Progenitor cell of endocrine pancreas (in vitro differentiated cells): ENCODE measurements around the gene ACHE. TPM values are rescaled to one million over a fixed set of nuclear protein-coding genes. Genes with fewer than 3 reads are reported as not detected.
"Not testable (repeated sequence)": the region's sequence is repeated elsewhere in the genome, so short reads cannot be mapped to it uniquely, and the experiment has no call there.

ENCODE experiments used
- DNase-seq: peaks from one replicate; pipeline ENCODE4 v3.0.0; 2021; ENCODE audit warnings: low spot score; ENCODE audit not compliant: unreplicated experiment
- H3K27ac Mint-ChIP-seq: 2 replicates; pipeline ENCODE4 v1.8.0; 2021; ENCODE audit warnings: mild to moderate bottlenecking, moderate library complexity, mixed read lengths
- H3K27me3 Mint-ChIP-seq: 2 replicates; pipeline ENCODE4 v1.8.0; 2021; ENCODE audit warnings: mixed read lengths
- H3K36me3 Mint-ChIP-seq: 2 replicates; pipeline ENCODE4 v1.8.0; 2022; ENCODE audit warnings: mixed read lengths; ENCODE audit not compliant: insufficient read depth
- H3K4me1 Mint-ChIP-seq: 2 replicates; pipeline ENCODE4 v1.8.0; 2021; ENCODE audit warnings: low read depth, mixed read lengths
- H3K4me3 Mint-ChIP-seq: 2 replicates; pipeline ENCODE4 v1.8.0; 2021; ENCODE audit warnings: low read depth, mild to moderate bottlenecking, moderate library complexity, mixed read lengths
- H3K9me3 Mint-ChIP-seq: 2 replicates; pipeline ENCODE4 v1.8.0; 2021; ENCODE audit warnings: low read depth, mixed read lengths
- total RNA-seq: library from RNA; stranded (reverse); gene quantifications from 2 replicates; pipeline ENCODE4 v1.2.1, GENCODE V29; 2021
- TF ChIP-seq, protein P1 (sequence below): fragments of 200-600 bp; sonication (generic); IDR thresholded peaks from one replicate; pipeline ENCODE4 v1.5.0; 2021; ENCODE audit warnings: antibody characterized with exemption, mild to moderate bottlenecking; ENCODE audit not compliant: unreplicated experiment

Gene ACHE
- total RNA-seq, 1 donor from 2014 or later = 4.0 TPM

- Mint-ChIP-seq H3K27ac (no peak overlapping the region), H3K36me3 (no peaks in the 10 kb centered on the region), H3K4me1 (peaks cover 6% of the 10 kb centered on the region), H3K4me3 (no peak overlapping the region), H3K9me3 (peaks cover 3% of the 10 kb centered on the region), H3K27me3 (no peaks in the 10 kb centered on the region)
- no peak for DNase-seq
- TF ChIP-seq, protein P1, sequence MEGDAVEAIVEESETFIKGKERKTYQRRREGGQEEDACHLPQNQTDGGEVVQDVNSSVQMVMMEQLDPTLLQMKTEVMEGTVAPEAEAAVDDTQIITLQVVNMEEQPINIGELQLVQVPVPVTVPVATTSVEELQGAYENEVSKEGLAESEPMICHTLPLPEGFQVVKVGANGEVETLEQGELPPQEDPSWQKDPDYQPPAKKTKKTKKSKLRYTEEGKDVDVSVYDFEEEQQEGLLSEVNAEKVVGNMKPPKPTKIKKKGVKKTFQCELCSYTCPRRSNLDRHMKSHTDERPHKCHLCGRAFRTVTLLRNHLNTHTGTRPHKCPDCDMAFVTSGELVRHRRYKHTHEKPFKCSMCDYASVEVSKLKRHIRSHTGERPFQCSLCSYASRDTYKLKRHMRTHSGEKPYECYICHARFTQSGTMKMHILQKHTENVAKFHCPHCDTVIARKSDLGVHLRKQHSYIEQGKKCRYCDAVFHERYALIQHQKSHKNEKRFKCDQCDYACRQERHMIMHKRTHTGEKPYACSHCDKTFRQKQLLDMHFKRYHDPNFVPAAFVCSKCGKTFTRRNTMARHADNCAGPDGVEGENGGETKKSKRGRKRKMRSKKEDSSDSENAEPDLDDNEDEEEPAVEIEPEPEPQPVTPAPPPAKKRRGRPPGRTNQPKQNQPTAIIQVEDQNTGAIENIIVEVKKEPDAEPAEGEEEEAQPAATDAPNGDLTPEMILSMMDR = no peak
These were observed 18.7 kb upstream of the ACHE start for GRCh38 chr7:100914208-100914878.

- H3K4me1 Mint-ChIP-seq = peaks cover 4% of the 10 kb centered on the region
- H3K27ac Mint-ChIP-seq = no peak overlapping the region
- H3K9me3 Mint-ChIP-seq = peaks cover 3% of the 10 kb centered on the region
- H3K4me3 Mint-ChIP-seq = no peak overlapping the region
- TF ChIP-seq, protein P1 = no peak
- H3K27me3 Mint-ChIP-seq = no peaks in the 10 kb centered on the region
- no peak for DNase-seq
- no peaks in the 10 kb centered on the region for H3K36me3 Mint-ChIP-seq
These were observed 15.8 kb upstream of the ACHE start for GRCh38 chr7:100911484-100911883.

- H3K27me3 Mint-ChIP-seq, DNase-seq, H3K36me3 Mint-ChIP-seq, H3K9me3 Mint-ChIP-seq, H3K4me3 Mint-ChIP-seq, H3K27ac Mint-ChIP-seq, H3K4me1 Mint-ChIP-seq: not testable (repeated sequence)
These were observed 14.8 kb upstream of the ACHE start for GRCh38 chr7:100910443-100910842.

DNA sequence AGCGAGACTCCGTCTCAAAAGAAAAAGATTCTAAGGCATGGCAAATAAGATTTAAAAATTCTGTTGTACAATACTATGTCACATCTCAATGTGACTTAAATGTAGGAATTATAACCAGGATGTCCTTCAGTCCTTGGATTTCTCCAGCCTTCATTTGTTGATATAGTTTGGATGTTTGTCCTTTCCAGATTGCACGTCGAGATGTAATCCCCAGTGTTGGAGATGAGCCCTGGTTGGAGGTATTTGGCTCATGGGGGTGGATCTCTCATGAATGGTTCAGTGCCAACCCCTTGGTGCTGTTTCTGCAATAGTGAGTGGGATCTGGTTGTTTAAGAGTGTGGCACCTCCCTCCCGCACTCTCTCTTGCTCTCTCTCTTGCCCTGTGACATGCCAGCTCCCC, 12.8 kb upstream of the ACHE start:
- Mint-ChIP-seq H3K4me1 (peaks cover 4% of the 10 kb centered on the region), H3K36me3 (no peaks in the 10 kb centered on the region), H3K27me3 (no peaks in the 10 kb centered on the region), H3K4me3 (no peak overlapping the region), H3K9me3 (no peaks in the 10 kb centered on the region), H3K27ac (no peak overlapping the region)
- TF ChIP-seq, protein P1 = no peak
- no peak for DNase-seq

GRCh38 chr7:100902638-100903037, 7.0 kb upstream of the ACHE start:
- Mint-ChIP-seq H3K4me3 (no peak overlapping the region), H3K36me3 (no peaks in the 10 kb centered on the region), H3K4me1 (no peaks in the 10 kb centered on the region), H3K27me3 (peaks cover 15% of the 10 kb centered on the region), H3K9me3 (no peaks in the 10 kb centered on the region), H3K27ac (no peak overlapping the region)
- DNase-seq = no peak
- TF ChIP-seq, protein P1 = no peak

DNA sequence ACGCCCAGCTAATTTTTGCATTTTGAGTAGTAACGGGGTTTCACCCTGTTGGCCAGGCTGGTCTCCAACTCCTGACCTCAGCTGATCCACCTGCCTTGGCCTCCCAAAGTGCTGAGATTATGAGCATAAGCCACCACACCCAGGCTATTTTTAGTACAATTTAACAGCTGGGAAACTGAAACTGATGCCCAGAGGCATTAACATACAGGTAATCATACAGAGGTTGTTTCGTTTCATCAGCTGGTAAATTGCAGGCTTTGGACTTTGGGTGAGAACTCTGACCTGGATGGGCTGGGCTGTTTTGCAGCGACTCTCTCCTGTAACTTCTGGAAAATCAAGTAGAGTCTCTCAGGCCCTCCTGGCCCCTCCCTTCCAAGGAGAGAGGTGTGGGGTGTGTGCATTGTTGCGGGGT, 6.2 kb upstream of the ACHE start:
- no peaks in the 10 kb centered on the region for H3K36me3 Mint-ChIP-seq
- no peak for DNase-seq
- TF ChIP-seq, protein P1 = no peak
- peaks cover 20% of the 10 kb centered on the region for H3K27me3 Mint-ChIP-seq
- no peak overlapping the region for H3K27ac Mint-ChIP-seq
- H3K4me1 Mint-ChIP-seq = peaks cover 2% of the 10 kb centered on the region
- H3K4me3 Mint-ChIP-seq = no peak overlapping the region
- no peaks in the 10 kb centered on the region for H3K9me3 Mint-ChIP-seq
